GM19372 (cell line): ENCODE data around the gene MYNN.

Source experiments
- ATAC-seq: cut with Tn5 transposase; IDR thresholded peaks from one replicate; pipeline ENCODE4 v1.9.1; 2021; ENCODE audit warnings: mild to moderate bottlenecking, low read depth, moderate library complexity; ENCODE audit not compliant: unreplicated experiment

Gene MYNN

GRCh38 chr3:169774186-169774585 is 990 bp downstream of the MYNN start:
- no peak for ATAC-seq

GRCh38 chr3:169777822-169778221 is 4.6 kb downstream of the MYNN start:
- no peak for ATAC-seq

- ATAC-seq, result no peak
Measured at GRCh38 chr3:169780742-169781141, 7.5 kb downstream of the MYNN start.

- no peak for ATAC-seq
Measured at GRCh38 chr3:169781209-169781855, 8.1 kb downstream of the MYNN start.

GRCh38 chr3:169787120-169787519 is 13.9 kb downstream of the MYNN start:
- no peak for ATAC-seq

GRCh38 chr3:169787791-169788190 is 14.6 kb downstream of the MYNN start:
- ATAC-seq, result no peak

GRCh38 chr3:169790219-169790618 is 17.0 kb downstream of the MYNN start:
- no peak for ATAC-seq

GRCh38 chr3:169790687-169791429 is 17.7 kb downstream of the MYNN start:
- ATAC-seq, result no peak

- no peak for ATAC-seq
Measured at GRCh38 chr3:169792359-169792758, 19.2 kb downstream of the MYNN start.

GRCh38 chr3:169804681-169805080 is 31.5 kb downstream of the MYNN start:
- no peak for ATAC-seq

- no peak for ATAC-seq
Measured at GRCh38 chr3:169809230-169809795, 36.1 kb downstream of the MYNN start.

GRCh38 chr3:169811631-169812331 is 38.6 kb downstream of the MYNN start:
- ATAC-seq, result peak; percentile 11

- peak; percentile 61 for ATAC-seq
Measured at GRCh38 chr3:169812332-169813235, 39.4 kb downstream of the MYNN start, which contains the start of the genes LRRC34 and LRRIQ4. TSS of gene LRRC34 (minus strand) at chr3:169812904. CDS start at chr3:169812548, 356 bp downstream. TSS of gene LRRIQ4 (plus strand) at chr3:169812870. CDS start at chr3:169821922, 9,052 bp downstream.

- ATAC-seq, result no peak
Measured at GRCh38 chr3:169813278-169813677, 40.1 kb downstream of the MYNN start.

- ATAC-seq, result peak; percentile 81
Measured at GRCh38 chr3:169813757-169814517, 40.7 kb downstream of the MYNN start.

- ATAC-seq, result no peak
Measured at GRCh38 chr3:169815590-169816150, 42.5 kb downstream of the MYNN start.

- no peak for ATAC-seq
Measured at GRCh38 chr3:169818316-169818715, 45.1 kb downstream of the MYNN start.

GRCh38 chr3:169822091-169822490 is 48.9 kb downstream of the MYNN start:
- no peak for ATAC-seq

- ATAC-seq, result no peak
Measured at GRCh38 chr3:169822540-169822939, 49.3 kb downstream of the MYNN start.
